GM12872 (cell line): Measurements from ENCODE around the gene NTSR1.

Experiments used
- CTCF ChIP-seq: IDR thresholded peaks from 3 replicates; pipeline ENCODE4 v1.5.1; 2011; ENCODE audit warnings: low read depth, mild to moderate bottlenecking, low read length, moderate library complexity; ENCODE audit not compliant: insufficient read depth

The NTSR1 gene

GRCh38 chr20:62696434-62696957, 12.1 kb upstream of the NTSR1 start:
- no peak for TF ChIP-seq CTCF

- TF ChIP-seq CTCF, result no peak
These were observed 11.6 kb upstream of the NTSR1 start for GRCh38 chr20:62696989-62697388.

- no peak for TF ChIP-seq CTCF
These were observed 11.1 kb upstream of the NTSR1 start for GRCh38 chr20:62697468-62697912.

GRCh38 chr20:62698231-62698630, 10.4 kb upstream of the NTSR1 start:
- no peak for TF ChIP-seq CTCF

GRCh38 chr20:62699296-62699695, 9.3 kb upstream of the NTSR1 start:
- no peak for TF ChIP-seq CTCF

GRCh38 chr20:62699741-62700140, 8.9 kb upstream of the NTSR1 start:
- no peak for TF ChIP-seq CTCF

GRCh38 chr20:62700261-62700930, 8.2 kb upstream of the NTSR1 start:
- TF ChIP-seq CTCF, result no peak
